ENCODE results near the gene TBC1D2. TPM values are rescaled to one million over a fixed set of nuclear protein-coding genes. Genes with fewer than 3 reads are reported as not detected.

Gene TBC1D2
- total and polyA plus RNA-seq, 10 of the 15 experiments (the other 5 are each of a cell fraction or from before 2014, with no cell fraction given), result 0.04 to 1.6 (median 1.1) TPM

- TF ChIP-seq SIX5 (IDR thresholded peaks at IDR 0.05; ENCODE audit: low read depth, low read length, severe bottlenecking), result no peak
These were observed 87.2 kb downstream of the TBC1D2 start (continued) for GRCh38 chr9:98168153-98168780.

- ChIA-PET CTCF (no interaction called here), POLR2A (no interaction called here), SMC1A (ENCODE audit: uncharacterized antibody, unreplicated experiment) (no interaction called here), RAD21 (ENCODE audit: unreplicated experiment) (no interaction called here)
- DNase-seq (ENCODE audit: low read depth, low spot score) (no peak), FAIRE-seq (no peak), ATAC-seq (no peak)
- H3K9ac ChIP-seq (ENCODE audit: control insufficient read depth, insufficient read depth, low read length), result no peak overlapping the region
- H4K20me1 ChIP-seq (ENCODE audit: control insufficient read depth, insufficient read depth), result no peaks in the 10 kb centered on the region
- H3K4me3 ChIP-seq, result no peak overlapping the region
- H2AFZ ChIP-seq (ENCODE audit: control insufficient read depth, low read depth, low read length), result no peak overlapping the region
- H3K9me3 ChIP-seq (replicated peaks; ENCODE audit: control insufficient read depth, insufficient read depth, low read length), result no peaks in the 10 kb centered on the region
- in situ Hi-C loops (cut with MboI) (no loop called here), intact Hi-C loops (cut with micrococcal nuclease; ENCODE audit: unreplicated experiment) (no loop called here)
- WGBS (ENCODE audit: insufficient coverage, insufficient replicate concordance, low lambda C conversion rate, missing lambda C conversion rate), result 70% methylated on average over 7 of the region's 7 CpGs
- no peak for TF ChIP-seq TCF12 (IDR thresholded peaks at IDR 0.05; ENCODE audit: low read depth, low read length)
- TF ChIP-seq IKZF2 (IDR thresholded peaks at IDR 0.05), result no peak
- TF ChIP-seq RAD21 (IDR thresholded peaks at IDR 0.05; ENCODE audit: insufficient read depth, low read depth, low read length), result no peak
- no peak for TF ChIP-seq JUND (IDR thresholded peaks at IDR 0.05; ENCODE audit: low read depth, low read length)
- no peak for TF ChIP-seq BRCA1 (IDR thresholded peaks at IDR 0.05; ENCODE audit: low read depth, low read length)
- no peak for TF ChIP-seq PAX5 (IDR thresholded peaks at IDR 0.05; ENCODE audit: borderline replicate concordance, low read depth, low read length)
- no peak for TF ChIP-seq CHD1 (IDR thresholded peaks at IDR 0.05; ENCODE audit: low read depth, low read length)
- no peaks in the 10 kb centered on the region for H3K27me3 ChIP-seq (replicated peaks in 1 of 2; ENCODE audit: control insufficient read depth in 2 of 2, insufficient read depth in 2 of 2, low read length in 1 of 2)
- no TSS peak for BruUV-seq (replicated peaks)
- H3K4me1 ChIP-seq (ENCODE audit: control insufficient read depth, insufficient read depth, low read length), result peaks cover 21% of the 10 kb centered on the region
- H3K4me2 ChIP-seq (ENCODE audit: control insufficient read depth, insufficient read depth), result no peak overlapping the region
- H3K27ac ChIP-seq (ENCODE audit: control insufficient read depth, insufficient read depth), result no peak overlapping the region
- H3K36me3 ChIP-seq (ENCODE audit: control insufficient read depth in 2 of 2, insufficient read depth in 2 of 2, low read length in 1 of 2), result no peaks in the 10 kb centered on the region
- H3K79me2 ChIP-seq (ENCODE audit: control insufficient read depth, insufficient read depth, low read length), result no peaks in the 10 kb centered on the region
These were observed 90.5 kb downstream of the TBC1D2 start for GRCh38 chr9:98164912-98165311.
